Right atrium auricular region (tissue), 2 donors: Measurements from ENCODE around the gene COL23A1. TPM values are rescaled to one million over a fixed set of nuclear protein-coding genes. Genes with fewer than 3 reads are reported as not detected.
A peak's percentile ranks its signal among the peaks of the same experiment; 100 is the strongest.

Experiments used
- DNase-seq: peaks from one replicate; pipeline ENCODE4 v3.0.0-alpha.2; 2019; ENCODE audit warnings: low spot score
- H3K27ac ChIP-seq, 2 donors: fragments of 200-600 bp; sonication (generic); 1 replicate in 1 of 2; 2 replicates in 1 of 2; pipeline ENCODE4 v1.5.1; 2016 to 2019
- H3K27me3 ChIP-seq, 2 donors: fragments of 200-600 bp; sonication (generic); one replicate each; pipeline versions ENCODE4 v1.5.1 to v1.6.0; 2017 to 2019
- H3K36me3 ChIP-seq: fragments of 200-600 bp; sonication (generic); one replicate; pipeline ENCODE4 v1.5.1; 2016
- H3K4me1 ChIP-seq, 2 donors: fragments of 200-600 bp; sonication (generic); one replicate each; pipeline versions ENCODE4 v1.5.1 to v1.6.0; 2017 to 2019
- H3K4me3 ChIP-seq, 2 donors: fragments of 200-600 bp; sonication (generic); 1 replicate in 1 of 2; 2 replicates in 1 of 2; pipeline ENCODE4 v1.5.1; 2017 to 2019; ENCODE audit warnings: mild to moderate bottlenecking in 1 of 2, moderate library complexity in 1 of 2
- H3K9me3 ChIP-seq, 2 donors: fragments of 200-600 bp; sonication (generic); one replicate each; pipeline ENCODE4 v1.5.1; 2019
- CTCF ChIP-seq, 2 donors: fragments of 200-600 bp; sonication (generic); IDR thresholded peaks; one replicate each; pipeline ENCODE4 v1.5.1; 2019; ENCODE audit warnings: antibody characterized with exemption in 2 of 2
- total RNA-seq, 2 donors: library from RNA; depleted of rRNA; stranded (reverse); fragments of >200 nt; gene quantifications; one replicate each; pipeline ENCODE4 v1.1.0, GENCODE V29; 2016

COL23A1 gene
- total RNA-seq, 2 donors from 2014 or later = 5.7 to 6.8 TPM

GRCh38 chr5:178334861-178335260, 255.3 kb downstream of the COL23A1 start:
- no peak for TF ChIP-seq CTCF (IDR thresholded peaks at IDR 0.05)
- no peaks in the 10 kb centered on the region for H3K27me3 ChIP-seq
- no peaks in the 10 kb centered on the region for H3K9me3 ChIP-seq
- no peak overlapping the region for H3K27ac ChIP-seq
- H3K4me1 ChIP-seq = peaks cover 0 to 27% of the 10 kb centered on the region in 2 donors
- DNase-seq = no peak
- H3K36me3 ChIP-seq = no peaks in the 10 kb centered on the region
- H3K4me3 ChIP-seq = no peak overlapping the region

GRCh38 chr5:178333821-178334481, 256.2 kb downstream of the COL23A1 start:
- H3K36me3 ChIP-seq = no peaks in the 10 kb centered on the region
- no peaks in the 10 kb centered on the region for H3K27me3 ChIP-seq
- no peak overlapping the region for H3K4me3 ChIP-seq
- no peak for TF ChIP-seq CTCF (IDR thresholded peaks at IDR 0.05)
- no peak for DNase-seq
- H3K27ac ChIP-seq = no peak overlapping the region
- H3K9me3 ChIP-seq = no peaks in the 10 kb centered on the region
- peaks cover 0 to 27% of the 10 kb centered on the region in 2 donors for H3K4me1 ChIP-seq

GRCh38 chr5:178332210-178332641, 258.0 kb downstream of the COL23A1 start:
- no peaks in the 10 kb centered on the region for H3K36me3 ChIP-seq
- H3K27ac ChIP-seq = peak overlapping the region; percentile 82 to 91
- no peak overlapping the region for H3K4me3 ChIP-seq
- no peaks in the 10 kb centered on the region for H3K9me3 ChIP-seq
- no peaks in the 10 kb centered on the region for H3K27me3 ChIP-seq
- no peak for TF ChIP-seq CTCF (IDR thresholded peaks at IDR 0.05)
- DNase-seq = no peak
- H3K4me1 ChIP-seq = peaks cover 0 to 27% of the 10 kb centered on the region in 2 donors

GRCh38 chr5:178331491-178331996, 258.6 kb downstream of the COL23A1 start:
- Histone ChIP-seq H3K4me1 (peaks cover 0 to 27% of the 10 kb centered on the region in 2 donors), H3K4me3 (no peak overlapping the region), H3K27ac (peak overlapping the region; percentile 82 to 91), H3K27me3 (no peaks in the 10 kb centered on the region), H3K36me3 (no peaks in the 10 kb centered on the region), H3K9me3 (no peaks in the 10 kb centered on the region)
- TF ChIP-seq CTCF (IDR thresholded peaks at IDR 0.05) = no peak
- DNase-seq = peak; percentile 65

- TF ChIP-seq CTCF (IDR thresholded peaks at IDR 0.05) = no peak
- Histone ChIP-seq H3K4me3 (no peak overlapping the region), H3K36me3 (no peaks in the 10 kb centered on the region), H3K27me3 (no peaks in the 10 kb centered on the region), H3K27ac (peak overlapping the region; percentile 82 to 91), H3K4me1 (peaks cover 0 to 27% of the 10 kb centered on the region in 2 donors), H3K9me3 (no peaks in the 10 kb centered on the region)
- no peak for DNase-seq
Measured at GRCh38 chr5:178330791-178331404, 259.3 kb downstream of the COL23A1 start.
